NB4 (cell line): ENCODE results near the gene ZKSCAN5.
"Not testable (repeated sequence)": the region's sequence is repeated elsewhere in the genome, so short reads cannot be mapped to it uniquely, and the experiment has no call there.

Experiments used
- CTCF ChIP-seq: IDR thresholded peaks from one replicate; pipeline ENCODE4 v1.5.1; 2012; ENCODE audit warnings: low read depth, low read length
- MYC ChIP-seq: IDR thresholded peaks from 2 replicates; pipeline ENCODE4 v1.6.1; 2011; ENCODE audit warnings: low read depth, low read length

DNA sequence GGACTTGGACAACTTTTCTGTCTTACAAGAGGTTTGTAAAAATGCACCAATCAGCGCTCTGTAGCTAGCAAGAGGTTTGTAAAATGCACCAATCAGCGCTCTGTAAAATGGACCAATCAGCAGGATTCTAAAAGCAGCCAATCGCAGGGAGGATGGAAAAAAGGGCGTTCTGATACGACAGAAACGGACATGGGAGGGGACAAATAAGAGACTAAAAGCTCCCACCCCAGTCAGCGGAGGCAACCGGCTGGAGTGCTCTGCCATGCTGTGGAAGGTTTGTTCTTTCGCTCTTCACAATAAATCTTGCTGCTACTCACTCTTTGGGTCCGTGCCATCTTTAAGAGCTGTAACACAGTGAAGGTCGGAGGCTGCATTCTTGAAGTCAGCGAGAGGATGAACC is 3.2 kb upstream of the ZKSCAN5 start:
- TF ChIP-seq CTCF, MYC: not testable (repeated sequence)
